Stimulated activated naive CD8-positive, alpha-beta T cell treated with anti-CD3 and anti-CD28 coated beads, Interleukin-15, Interleukin-2, amounts not matched to agents 100 U/mL and 50 U/mL, for 24 hours (primary cell): Measurements from ENCODE around the gene VEPH1.

Experiments used
- ATAC-seq: fragments of 150-1000 bp; cut with Tn5 transposase; one replicate; pipeline ENCODE4 v1.10.0; 2021
- DNase-seq: peaks from one replicate; pipeline ENCODE4 v3.0.0; 2021

The VEPH1 gene

GRCh38 chr3:157259825-157260224 is 243.4 kb downstream of the VEPH1 start:
- DNase-seq: no peak
- no peak for ATAC-seq

DNA sequence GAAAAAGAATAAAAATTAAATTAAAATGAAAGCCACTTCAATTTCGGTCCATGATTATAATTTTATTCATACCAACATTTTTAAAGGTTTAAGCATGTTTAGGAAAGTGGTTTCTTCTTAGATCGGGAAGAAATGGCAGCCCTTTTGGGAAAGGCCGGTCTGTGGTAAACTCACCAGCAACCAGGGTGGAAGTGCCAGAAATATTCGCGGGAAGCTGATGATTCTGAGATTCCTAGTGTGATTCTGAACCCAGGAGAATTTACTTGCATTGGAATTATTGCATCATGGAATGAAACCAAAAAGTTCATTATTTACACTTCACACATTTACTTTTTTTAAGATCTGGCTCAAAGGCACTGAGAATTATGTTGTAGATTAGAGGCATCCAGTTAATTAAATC is 246.1 kb downstream of the VEPH1 start:
- ATAC-seq (no peak), DNase-seq (no peak)

DNA sequence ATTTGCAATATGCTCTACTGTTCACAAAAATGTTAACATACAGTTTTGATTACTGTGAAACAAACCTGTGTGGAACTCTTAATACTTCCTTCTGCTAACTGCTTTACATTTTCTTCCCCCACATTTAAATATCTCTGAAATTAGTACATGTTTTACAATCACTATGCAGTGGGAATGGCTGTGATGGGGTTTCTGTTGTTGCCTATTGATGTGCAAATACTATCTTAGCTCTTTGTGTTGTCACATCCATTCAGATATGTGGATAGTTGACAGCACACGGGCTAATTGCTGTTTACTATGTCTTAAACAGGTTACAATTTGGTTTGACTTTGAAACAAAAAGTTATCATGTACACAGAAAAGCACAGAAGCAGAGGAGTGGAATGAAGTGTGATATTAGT is 247.4 kb downstream of the VEPH1 start:
- ATAC-seq: no peak

GRCh38 chr3:157251685-157252084 is 251.5 kb downstream of the VEPH1 start:
- no peak for ATAC-seq

More for the DNA sequence above, 247.4 kb downstream of the VEPH1 start:
- no peak for DNase-seq

DNA sequence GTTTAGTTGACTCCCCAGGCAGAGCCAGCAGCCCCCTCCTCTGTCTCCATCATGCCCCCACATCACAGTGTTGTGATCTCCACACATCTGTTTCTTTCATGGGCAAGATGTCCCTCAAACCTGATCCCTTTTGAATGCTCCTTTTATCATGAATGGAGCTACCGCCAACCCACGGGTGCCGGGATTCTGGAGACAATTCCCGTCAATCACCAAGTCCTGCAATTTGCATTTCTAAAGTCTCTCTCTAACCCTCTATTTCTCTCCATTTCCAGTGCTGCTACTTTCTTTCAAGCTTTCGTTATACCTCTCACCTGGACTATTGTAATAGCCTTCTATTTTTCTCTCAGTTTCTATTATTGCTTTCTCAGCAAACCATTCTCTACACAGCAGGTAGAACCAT is 253.6 kb downstream of the VEPH1 start:
- ATAC-seq: no peak
- no peak for DNase-seq

More at GRCh38 chr3:157251685-157252084, 251.5 kb downstream of the VEPH1 start:
- DNase-seq: no peak

DNA sequence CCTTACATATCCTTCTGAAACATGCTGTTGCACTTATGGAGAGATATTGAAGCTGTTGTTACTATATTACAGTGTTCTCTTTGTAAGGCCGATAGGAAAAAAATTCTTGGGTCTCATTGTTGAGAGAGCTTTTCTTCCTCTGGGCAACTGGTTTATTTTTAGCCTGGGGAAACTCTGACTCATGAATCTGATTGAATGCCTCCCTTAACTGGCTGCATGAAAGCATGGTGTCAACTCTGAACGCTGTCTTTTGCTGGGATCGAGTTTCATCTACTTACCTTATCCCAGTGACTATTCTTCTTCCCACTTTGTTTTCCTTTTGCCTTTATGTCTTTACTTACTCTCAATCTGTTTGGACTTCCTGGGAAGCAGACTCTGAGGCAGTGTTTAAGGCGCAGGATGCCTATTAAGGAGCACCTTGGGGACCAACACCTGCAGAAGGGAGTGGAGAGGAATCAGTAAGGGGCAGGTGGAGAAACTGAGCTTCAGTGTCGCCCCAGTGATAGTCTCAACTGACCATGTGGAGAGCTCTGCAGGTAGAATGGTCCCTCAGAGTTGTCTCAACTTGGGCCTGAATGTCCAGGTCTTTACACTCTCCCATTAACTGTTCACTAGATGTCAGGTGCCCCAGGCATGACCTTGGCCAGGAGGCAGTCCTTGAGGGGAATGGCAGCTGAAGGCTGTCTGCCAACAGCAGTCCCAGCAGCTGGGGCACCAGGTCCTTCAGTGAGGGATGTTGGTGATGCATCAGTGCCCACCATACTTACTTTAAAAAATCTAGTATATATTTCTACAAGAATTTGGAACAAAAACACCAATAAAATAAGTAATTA is 254.4 kb downstream of the VEPH1 start:
- DNase-seq (no peak), ATAC-seq (no peak)

DNA sequence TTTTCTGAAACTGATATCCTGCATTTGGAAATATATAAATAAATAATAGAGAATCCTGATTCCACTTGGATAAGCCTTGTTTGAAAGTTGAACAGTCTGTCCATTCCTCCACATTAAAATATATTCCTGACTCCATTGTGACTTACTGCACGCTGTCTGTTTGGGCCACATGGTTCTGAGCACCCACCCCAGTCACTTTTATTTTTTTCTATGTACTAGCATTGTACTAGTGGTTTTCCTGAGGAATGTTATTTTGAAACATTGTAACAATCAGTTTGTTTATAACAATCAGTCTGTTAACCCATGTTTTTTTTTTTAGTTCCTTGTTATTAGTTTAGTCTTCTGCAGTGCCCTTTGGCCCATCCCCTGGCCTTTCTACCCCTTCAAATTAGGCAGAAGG is 255.8 kb downstream of the VEPH1 start:
- no peak for ATAC-seq
- no peak for DNase-seq

GRCh38 chr3:157242836-157243235 is 260.4 kb downstream of the VEPH1 start:
- ATAC-seq (no peak), DNase-seq (no peak)

DNA sequence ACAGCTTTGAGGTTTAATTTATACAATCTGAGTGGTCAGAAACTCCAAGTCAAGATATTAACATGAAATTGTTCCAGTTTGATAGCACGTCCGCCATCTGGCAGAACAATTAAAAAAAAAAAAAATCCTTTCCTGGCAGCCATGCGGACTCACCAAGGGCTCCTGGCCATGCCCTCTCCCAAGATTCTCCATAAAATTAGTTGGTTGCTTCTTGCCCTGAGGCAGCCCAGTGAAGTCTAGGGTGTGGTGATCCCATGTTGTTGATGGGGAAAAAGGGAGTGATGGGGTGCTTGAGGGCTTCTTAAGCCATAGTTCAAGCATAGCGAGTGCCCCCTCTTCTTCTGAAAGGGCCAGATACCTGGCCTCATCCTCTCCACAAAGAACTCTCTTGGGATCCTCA is 261.6 kb downstream of the VEPH1 start:
- no peak for ATAC-seq
- DNase-seq: no peak

GRCh38 chr3:157240408-157240807 is 262.8 kb downstream of the VEPH1 start:
- ATAC-seq (no peak), DNase-seq (no peak)

DNA sequence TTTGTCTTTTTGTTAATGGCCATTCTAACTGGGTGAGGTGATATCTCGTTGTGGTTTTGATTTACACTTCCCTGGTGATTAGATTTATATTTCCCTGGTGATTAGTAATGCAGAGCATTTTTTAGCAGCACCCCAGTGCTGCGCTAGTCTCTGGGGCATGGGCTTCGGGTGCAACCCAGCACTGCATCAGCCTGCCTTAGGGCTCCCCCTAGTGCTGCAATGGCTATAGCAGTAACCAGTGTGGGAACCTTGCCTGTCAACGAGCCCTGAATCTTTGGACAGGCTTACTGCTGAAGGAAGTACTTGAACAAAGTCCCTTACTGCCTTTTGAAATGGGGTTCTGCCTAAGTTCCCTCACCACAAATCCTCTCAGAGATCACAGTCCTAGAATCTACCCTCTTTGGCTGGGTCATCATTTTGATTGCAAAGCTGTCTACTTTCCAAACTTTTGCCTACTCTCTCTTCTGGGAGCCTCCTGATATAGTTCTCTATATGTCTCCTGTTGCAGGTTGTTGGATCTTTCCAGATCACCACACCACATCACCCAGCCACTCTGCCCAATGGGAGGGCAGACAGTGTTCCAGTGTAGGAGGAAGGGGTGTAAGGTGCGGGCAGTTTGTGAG is 264.0 kb downstream of the VEPH1 start:
- DNase-seq: peak; percentile 84

DNA sequence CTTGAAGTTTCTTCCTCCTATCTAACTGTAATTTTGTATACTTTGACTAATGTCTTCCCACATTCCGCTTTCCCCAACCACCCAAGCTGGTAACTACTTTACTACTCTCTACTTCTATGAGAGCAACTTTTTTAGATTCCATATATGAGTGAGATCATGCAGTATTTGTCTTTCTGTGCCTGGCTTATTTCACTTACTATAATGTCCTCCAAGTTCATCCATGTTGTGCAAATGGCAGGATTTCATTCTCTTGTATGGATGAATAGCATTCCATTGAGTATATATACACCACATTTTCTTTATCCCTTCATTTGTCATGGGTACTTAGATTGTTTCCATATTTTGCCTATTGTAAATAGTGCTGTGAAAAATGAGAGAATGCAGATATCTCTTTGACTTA is 264.8 kb downstream of the VEPH1 start:
- no peak for ATAC-seq
- no peak for DNase-seq

More for the DNA sequence above, 264.0 kb downstream of the VEPH1 start:
- peak; percentile 100 for ATAC-seq

DNA sequence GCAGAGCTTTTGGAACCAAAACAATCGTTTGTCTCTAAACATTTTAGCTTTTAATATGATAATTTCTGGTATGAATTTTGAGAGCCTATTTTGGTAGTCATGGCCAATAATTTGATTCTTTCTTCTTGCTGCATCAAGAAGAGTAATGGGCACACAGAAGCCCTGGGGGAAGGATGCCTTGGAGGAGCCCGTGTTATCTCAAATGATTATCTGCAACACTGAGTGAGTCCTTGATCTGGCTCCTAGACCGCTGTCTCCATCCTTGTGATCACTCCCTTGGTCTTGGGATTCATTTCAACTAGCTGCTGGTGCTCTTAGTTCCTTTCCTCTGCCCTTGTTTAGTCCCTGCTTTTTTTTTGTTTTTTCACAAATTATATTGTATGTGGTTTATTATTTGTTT is 265.3 kb downstream of the VEPH1 start:
- ATAC-seq (no peak), DNase-seq (no peak)

DNA sequence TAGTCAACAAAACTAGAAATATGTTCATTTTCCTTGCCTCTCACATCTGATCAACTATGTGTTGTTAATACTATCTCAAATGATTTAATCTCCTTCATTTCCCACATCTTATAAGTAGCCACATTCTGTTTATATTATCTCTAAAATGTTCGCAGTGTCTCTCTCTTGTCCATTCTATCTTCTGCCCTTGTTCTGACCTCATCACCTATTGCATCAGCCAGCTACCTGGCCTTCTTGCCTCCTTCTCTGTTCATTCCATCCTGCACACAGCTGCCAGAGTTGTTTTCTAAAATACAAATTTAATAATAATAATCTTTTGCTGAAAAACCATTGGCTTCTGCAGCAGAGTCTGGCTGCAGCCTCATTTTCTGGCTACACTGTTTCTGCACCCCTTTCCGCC is 267.9 kb downstream of the VEPH1 start:
- ATAC-seq: no peak
- no peak for DNase-seq

DNA sequence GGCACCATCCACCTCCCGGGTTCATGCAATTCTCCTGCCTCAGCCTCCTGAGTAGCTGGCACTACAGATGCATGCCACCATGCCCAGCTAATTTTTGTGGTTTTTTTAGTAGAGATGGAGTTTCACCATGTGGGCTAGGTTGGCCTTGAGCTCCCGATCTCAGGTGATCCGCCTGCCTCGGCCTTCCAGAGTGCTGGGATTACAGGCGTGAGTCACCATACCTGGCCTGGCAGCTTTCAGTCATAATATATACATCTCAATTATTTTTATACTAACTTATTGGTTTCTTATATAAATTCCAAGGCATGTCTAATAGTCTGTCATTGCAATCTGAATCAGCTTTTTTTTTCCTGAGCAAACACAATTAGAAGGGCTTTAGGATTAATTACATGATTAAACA is 269.3 kb downstream of the VEPH1 start:
- ATAC-seq: no peak

GRCh38 chr3:157232141-157232540 is 271.1 kb downstream of the VEPH1 start:
- DNase-seq (no peak), ATAC-seq (no peak)

More for the DNA sequence above, 269.3 kb downstream of the VEPH1 start:
- DNase-seq: no peak

DNA sequence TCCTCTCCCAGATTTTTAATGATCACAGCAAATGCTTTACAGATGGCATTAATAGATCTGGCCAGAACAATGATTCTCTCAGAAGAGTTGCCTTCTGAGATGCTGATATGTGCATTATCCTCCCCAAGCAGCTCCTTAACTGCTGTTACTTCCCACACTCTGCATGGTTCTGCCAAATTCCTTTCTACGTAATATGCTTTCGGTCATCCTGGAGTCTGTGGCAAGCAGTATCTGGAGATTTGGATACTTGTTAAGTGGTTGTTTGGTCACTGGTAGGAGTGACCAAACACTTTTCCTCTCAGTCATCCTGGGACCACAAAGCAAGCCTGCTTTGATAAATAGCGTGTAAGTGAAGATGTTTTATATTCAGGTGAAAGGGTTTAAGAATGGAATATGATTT is 272.1 kb downstream of the VEPH1 start:
- ATAC-seq (no peak), DNase-seq (no peak)

DNA sequence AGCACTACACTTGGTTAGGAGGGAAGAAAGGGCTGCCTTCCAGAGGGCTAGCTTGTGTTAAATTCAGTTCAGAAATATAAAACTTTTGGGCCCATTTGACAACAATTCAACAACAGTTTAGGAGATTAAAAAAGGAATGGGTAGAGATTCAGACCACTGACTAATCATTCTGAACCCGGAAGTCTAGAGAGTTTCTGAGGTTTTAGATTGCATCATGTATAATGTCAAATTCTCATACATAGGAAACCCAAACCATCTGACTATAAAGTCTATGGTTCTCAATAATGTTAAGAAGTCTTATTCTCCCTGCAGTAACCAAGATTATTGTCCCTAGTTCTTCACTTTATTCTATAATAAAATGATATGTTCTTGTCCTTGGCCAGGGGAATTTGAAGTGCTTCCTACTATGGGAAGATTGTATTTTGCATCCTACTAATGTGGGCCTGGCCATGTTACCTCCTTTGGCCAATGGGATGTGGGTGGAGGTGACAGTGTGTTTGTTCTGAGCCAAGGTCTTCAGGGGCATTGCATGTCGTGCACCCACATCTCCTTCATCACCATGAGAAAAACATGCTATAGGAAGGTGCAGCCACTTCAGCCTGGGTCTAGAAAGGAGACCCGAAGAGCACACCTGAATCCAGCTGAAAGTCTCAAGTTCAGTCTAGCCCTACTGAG is 276.9 kb downstream of the VEPH1 start:
- DNase-seq (no peak), ATAC-seq (peak; percentile 59)

DNA sequence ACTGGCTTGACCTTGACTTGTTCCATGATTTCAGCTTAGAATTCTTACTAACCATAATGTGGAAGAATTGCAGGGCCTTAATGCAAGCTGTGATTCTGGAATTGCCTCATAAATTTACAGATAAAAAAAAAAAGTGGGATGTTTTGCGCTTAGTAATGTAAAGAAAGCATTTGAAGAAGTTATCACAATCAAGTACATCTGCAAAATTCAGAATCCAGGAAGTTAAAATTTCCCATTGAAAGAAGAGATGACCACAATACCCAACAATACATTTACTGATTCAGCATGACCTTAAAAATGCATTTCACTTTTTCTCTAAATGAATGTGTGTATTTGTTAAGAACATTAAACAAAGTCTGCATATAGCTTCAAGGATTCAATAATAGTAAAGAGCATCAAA is 278.2 kb downstream of the VEPH1 start:
- no peak for DNase-seq

DNA sequence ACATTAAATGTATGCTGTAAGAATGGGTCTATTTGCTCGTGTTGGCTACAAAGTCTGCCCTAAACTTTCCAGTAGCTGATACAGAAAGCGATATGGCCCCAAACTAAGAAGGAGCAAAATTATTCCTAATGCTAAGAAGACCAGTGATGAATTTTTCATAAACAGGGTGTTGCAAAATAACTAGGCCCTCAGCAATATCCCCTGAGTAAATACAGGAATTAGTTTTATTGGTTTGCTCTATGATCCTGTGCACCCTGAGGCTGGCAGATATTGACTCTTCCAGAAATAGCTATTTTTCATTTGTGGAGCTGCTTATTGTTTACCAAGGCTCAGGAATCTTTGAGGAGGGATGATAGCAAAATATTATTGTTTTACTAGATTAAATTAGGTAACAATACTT is 282.3 kb downstream of the VEPH1 start:
- ATAC-seq: no peak
- DNase-seq: no peak

More for the DNA sequence above, 278.2 kb downstream of the VEPH1 start:
- ATAC-seq: no peak

DNA sequence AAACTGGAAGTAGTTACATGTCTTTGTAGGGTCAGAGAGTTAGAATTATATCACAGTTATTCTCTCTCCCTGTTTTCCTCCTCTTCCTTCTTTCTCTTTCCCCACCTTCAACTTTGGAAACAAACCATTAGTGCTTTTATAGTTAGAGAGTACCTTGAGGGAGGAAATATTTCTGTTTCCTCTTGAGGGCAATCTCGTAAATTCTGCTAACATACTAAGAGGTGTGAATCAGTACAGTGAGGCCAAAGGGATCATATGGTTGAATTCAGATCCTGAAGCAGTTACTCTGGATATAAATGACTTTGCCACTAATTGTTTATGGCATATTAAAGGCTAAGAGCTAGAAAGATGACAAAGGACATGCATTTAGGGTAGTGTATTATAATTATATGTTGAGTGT is 283.0 kb downstream of the VEPH1 start:
- DNase-seq (no peak), ATAC-seq (no peak)

GRCh38 chr3:157219215-157219614 is 284.0 kb downstream of the VEPH1 start:
- DNase-seq (no peak), ATAC-seq (no peak)
